ENCODE measurements around the gene CEP112. TPM values are rescaled to one million over a fixed set of nuclear protein-coding genes. Genes with fewer than 3 reads are reported as not detected.

The CEP112 gene
- total and polyA plus RNA-seq, 2 of the 13 experiments (the other 11 are each of a cell fraction or from before 2014, with no cell fraction given): 1.2 to 3.4 TPM

- Histone ChIP-seq H3K27me3 (ENCODE audit: control insufficient read depth in 1 of 2, insufficient read depth in 2 of 2, low read length in 2 of 2) (no peaks in the 10 kb centered on the region; a peak in 1 of 5 replicates), H2AFZ (ENCODE audit: low read length) (no peak overlapping the region), H4K20me1 (ENCODE audit: insufficient read depth, low read length) (no peaks in the 10 kb centered on the region), H3K9ac (ENCODE audit: insufficient read depth, low read depth, low read length) (no peak overlapping the region), H3K27ac (ENCODE audit: extremely low read length, insufficient read depth, low read length) (no peak overlapping the region), H3K79me2 (ENCODE audit: insufficient read depth, low read length) (no peaks in the 10 kb centered on the region), H3K9me3 (ENCODE audit: low read length) (no peaks in the 10 kb centered on the region), H3K36me3 (replicated peaks in 1 of 2; ENCODE audit: control insufficient read depth in 1 of 2, insufficient read depth in 2 of 2, low read length in 2 of 2) (no peaks in the 10 kb centered on the region), H3K4me1 (ENCODE audit: insufficient read depth, low read length) (peaks cover 14% of the 10 kb centered on the region), H3K4me2 (ENCODE audit: low read depth, low read length) (no peak overlapping the region), H3K4me3 (replicated peaks in 1 of 3; ENCODE audit: insufficient read depth in 1 of 3, low read depth in 2 of 3, low read length in 3 of 3) (no peak overlapping the region)
- ChIA-PET POLR2A (no interaction called here), CTCF (ENCODE audit: low intra/inter-chr PET ratio, low total read pairs) (no interaction called here)
- in situ Hi-C loops (cut with HindIII; ENCODE audit: extremely low pct_ligation_motif_present, low pct_unique_long_range_greater_than_20kb): no loop called here
- BruUV-seq (replicated peaks): no TSS peak
- ATAC-seq: no peak
- DNase-seq (ENCODE audit: low spot score): no peak
- FAIRE-seq: no peak
- WGBS (ENCODE audit: low lambda C conversion rate): 64% methylated on average over 1 of the region's 1 CpG
- intact Hi-C loops (cut with micrococcal nuclease; ENCODE audit: unreplicated experiment): no loop called here
- TF ChIP-seq GATA4 (IDR thresholded peaks at IDR 0.05; ENCODE audit: borderline replicate concordance, low read depth): no peak
- no peak for TF ChIP-seq NFRKB (IDR thresholded peaks at IDR 0.05)
- TF ChIP-seq EEA1 (CRISPR knock-in tag; IDR thresholded peaks at IDR 0.05; ENCODE audit: borderline replicate concordance): no peak
- TF ChIP-seq TP53 (CRISPR knock-in tag; conservative IDR thresholded peaks at IDR 0.05): no peak
- TF ChIP-seq TRAFD1 (CRISPR knock-in tag; IDR thresholded peaks at IDR 0.05; ENCODE audit: borderline replicate concordance): no peak
- no peak for TF ChIP-seq ZNF382 (CRISPR knock-in tag; IDR thresholded peaks at IDR 0.05; ENCODE audit: borderline replicate concordance)
- no peak for TF ChIP-seq NBN (conservative IDR thresholded peaks at IDR 0.05)
- no peak for TF ChIP-seq HNRNPH1 (optimal IDR thresholded peaks at IDR 0.05; ENCODE audit: low read depth, low read length)
- TF ChIP-seq ARID3A (IDR thresholded peaks at IDR 0.05; ENCODE audit: low read depth, low read length): no peak
Measured at GRCh38 chr17:65598746-65599145, 593.2 kb downstream of the CEP112 start.

Measured in HepG2 (cell line).